WTC11 (cell line): Measurements from ENCODE around the gene AGAP3. TPM values are rescaled to one million over a fixed set of nuclear protein-coding genes. Genes with fewer than 3 reads are reported as not detected.

Experiments
- ATAC-seq: fragments of 200-7000 bp; cut with Tn5 transposase; 2 replicates; pipeline ENCODE4 v1.10.0; 2021; ENCODE audit warnings: mild to moderate bottlenecking, moderate library complexity
- CTCF ChIA-PET: fragments of 300-600 bp; sonication (Branson Sonifier 250); formaldehyde crosslinking; loops from one replicate; lab custom pipeline; 2021; ENCODE audit warnings: antibody characterized with exemption; lab: Charles Lee
- POLR2A ChIA-PET: fragments of 350-600 bp; sonication (Branson Sonifier 250); formaldehyde crosslinking; loops from one replicate; lab custom pipeline; 2021; ENCODE audit warnings: antibody characterized with exemption; lab: Charles Lee
- DNase-seq: peaks from one replicate; pipeline ENCODE4 v3.0.0; 2021; ENCODE audit warnings: low spot score
- H3K27ac Mint-ChIP-seq: 2 replicates; pipeline ENCODE4 v1.8.0; 2021; ENCODE audit warnings: mixed read lengths
- H3K27me3 Mint-ChIP-seq: 2 replicates; pipeline ENCODE4 v1.8.0; 2021; ENCODE audit warnings: low read depth, mild to moderate bottlenecking, moderate library complexity, mixed read lengths
- H3K36me3 Mint-ChIP-seq: 2 replicates; pipeline ENCODE4 v1.8.0; 2021; ENCODE audit warnings: mixed read lengths
- H3K4me1 Mint-ChIP-seq: 2 replicates; pipeline ENCODE4 v1.8.0; 2022; ENCODE audit warnings: mixed read lengths
- H3K4me3 Mint-ChIP-seq: 2 replicates; pipeline ENCODE4 v1.8.0; 2021; ENCODE audit warnings: mild to moderate bottlenecking, moderate library complexity, mixed read lengths
- H3K9me3 Mint-ChIP-seq: 2 replicates; pipeline ENCODE4 v1.8.0; 2021; ENCODE audit warnings: mixed read lengths
- ATF2 ChIP-seq: sonication (generic); formaldehyde crosslinking; IDR thresholded peaks from 2 replicates; pipeline ENCODE4 v1.8.1; 2022; ENCODE audit warnings: low read depth, missing genetic modification reagents, borderline replicate concordance
- CTCF ChIP-seq: fragments of 200-600 bp; IDR thresholded peaks from 2 replicates; pipeline ENCODE4 v1.8.0; 2022; ENCODE audit warnings: antibody characterized with exemption
- ETV6 ChIP-seq: sonication (generic); formaldehyde crosslinking; IDR thresholded peaks from 2 replicates; pipeline ENCODE4 v1.8.1; 2022; ENCODE audit warnings: mild to moderate bottlenecking, missing genetic modification reagents
- HMGXB4 ChIP-seq: sonication (generic); formaldehyde crosslinking; IDR thresholded peaks from 2 replicates; pipeline ENCODE4 v1.8.1; 2023; ENCODE audit warnings: mild to moderate bottlenecking, moderate library complexity, missing genetic modification reagents
- NFATC4 ChIP-seq: fragments of 250-450 bp; sonication (Bioruptor Pico); IDR thresholded peaks from 2 replicates; pipeline ENCODE4 v1.9.0; 2021; ENCODE audit warnings: mild to moderate bottlenecking
- NFE2L1 ChIP-seq: sonication (generic); formaldehyde crosslinking; IDR thresholded peaks from 2 replicates; pipeline ENCODE4 v1.8.1; 2023; ENCODE audit warnings: missing genetic modification reagents
- SOX15 ChIP-seq: fragments of 250-450 bp; sonication (Bioruptor Pico); IDR thresholded peaks from 2 replicates; pipeline ENCODE4 v1.9.0; 2021; ENCODE audit warnings: mild to moderate bottlenecking
- ZBTB43 ChIP-seq: sonication (generic); formaldehyde crosslinking; IDR thresholded peaks from 2 replicates; pipeline ENCODE4 v1.8.1; 2023; ENCODE audit warnings: mild to moderate bottlenecking, missing genetic modification reagents
- ZMAT4 ChIP-seq: fragments of 250-450 bp; sonication (Bioruptor Pico); IDR thresholded peaks from 2 replicates; pipeline ENCODE4 v1.9.0; 2021; ENCODE audit warnings: mild to moderate bottlenecking
- ZNF219 ChIP-seq: sonication (generic); formaldehyde crosslinking; IDR thresholded peaks from 2 replicates; pipeline ENCODE4 v1.8.0; 2023; ENCODE audit warnings: missing genetic modification reagents, mild to moderate bottlenecking, borderline replicate concordance
- ZNF232 ChIP-seq: sonication (generic); formaldehyde crosslinking; IDR thresholded peaks from 2 replicates; pipeline ENCODE4 v1.8.0; 2022; ENCODE audit warnings: mild to moderate bottlenecking, missing genetic modification reagents
- ZNF263 ChIP-seq: sonication (generic); formaldehyde crosslinking; IDR thresholded peaks from 2 replicates; pipeline ENCODE4 v1.8.1; 2022; ENCODE audit warnings: low read depth, mild to moderate bottlenecking, moderate library complexity, missing genetic modification reagents
- ZNF317 ChIP-seq: sonication (generic); formaldehyde crosslinking; IDR thresholded peaks from 2 replicates; pipeline ENCODE4 v1.8.1; 2023; ENCODE audit warnings: low read depth, mild to moderate bottlenecking, moderate library complexity, missing genetic modification reagents, borderline replicate concordance
- ZNF396 ChIP-seq: fragments of 250-450 bp; sonication (Bioruptor Pico); IDR thresholded peaks from 2 replicates; pipeline ENCODE4 v1.8.0; 2021; ENCODE audit warnings: mild to moderate bottlenecking, moderate library complexity, borderline replicate concordance
- ZNF425 ChIP-seq: fragments of 250-450 bp; sonication (Bioruptor Pico); conservative IDR thresholded peaks from 2 replicates; pipeline ENCODE4 v1.9.0; 2021; ENCODE audit warnings: mild to moderate bottlenecking
- total RNA-seq: library from RNA; stranded (reverse); gene quantifications from 3 replicates; pipeline ENCODE4 v1.2.3, GENCODE V29; 2021
- TF ChIP-seq, protein P1 (sequence below): fragments of 250-450 bp; sonication (Bioruptor Pico); IDR thresholded peaks from 2 replicates; pipeline ENCODE4 v1.9.0; 2021; ENCODE audit warnings: mild to moderate bottlenecking
- TF ChIP-seq, protein P2 (sequence below): sonication (generic); formaldehyde crosslinking; IDR thresholded peaks from 2 replicates; pipeline ENCODE4 v1.8.1; 2023; ENCODE audit warnings: mild to moderate bottlenecking, missing genetic modification reagents, moderate library complexity
- TF ChIP-seq, protein P3 (sequence below): sonication (generic); formaldehyde crosslinking; IDR thresholded peaks from 2 replicates; pipeline ENCODE4 v1.8.0; 2023; ENCODE audit warnings: missing genetic modification reagents

AGAP3 gene
- total RNA-seq, 1 experiment from 2014 or later, result 163 TPM

DNA sequence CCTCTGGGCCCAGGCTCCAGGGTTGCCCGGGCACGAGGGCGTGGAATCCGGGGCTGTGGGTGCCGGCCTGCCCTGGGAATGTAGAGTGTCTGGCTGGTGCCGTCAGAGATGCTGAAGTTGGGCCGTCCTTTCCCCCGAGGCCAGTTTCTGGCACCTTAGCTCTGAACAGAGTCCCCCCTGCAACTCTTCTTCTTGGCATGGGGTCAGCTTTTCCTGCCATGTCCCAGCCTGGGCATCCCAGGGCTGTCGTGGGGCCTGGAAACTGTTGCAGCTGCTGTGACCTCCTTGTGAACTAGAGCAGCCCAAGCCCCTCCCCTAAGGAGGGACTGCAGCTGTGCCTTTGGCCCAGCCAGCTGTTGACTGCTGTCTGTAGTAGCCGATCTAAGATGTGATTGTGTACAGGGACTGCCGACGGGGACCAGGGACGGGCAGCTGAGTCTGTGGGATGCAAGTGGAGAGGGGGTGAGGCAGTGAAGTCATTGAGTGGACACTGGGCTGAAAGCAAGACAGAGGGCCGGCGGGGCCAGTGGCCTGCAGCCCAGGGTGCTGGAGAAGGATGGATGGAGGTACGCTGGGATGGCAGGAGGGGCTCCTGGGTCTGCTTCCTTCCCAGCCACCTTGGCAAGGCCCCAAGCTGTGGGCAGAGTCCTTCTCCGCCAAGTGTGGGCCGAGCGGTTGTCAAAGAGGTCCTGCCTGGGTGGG lies 45.5 kb downstream of the AGAP3 start (continued):
- TF ChIP-seq ATF2 (CRISPR knock-in tag) (no peak), ZMAT4 (CRISPR knock-in tag) (no peak), NFE2L1 (CRISPR knock-in tag) (no peak), CTCF (no peak)
- TF ChIP-seq, protein P1, sequence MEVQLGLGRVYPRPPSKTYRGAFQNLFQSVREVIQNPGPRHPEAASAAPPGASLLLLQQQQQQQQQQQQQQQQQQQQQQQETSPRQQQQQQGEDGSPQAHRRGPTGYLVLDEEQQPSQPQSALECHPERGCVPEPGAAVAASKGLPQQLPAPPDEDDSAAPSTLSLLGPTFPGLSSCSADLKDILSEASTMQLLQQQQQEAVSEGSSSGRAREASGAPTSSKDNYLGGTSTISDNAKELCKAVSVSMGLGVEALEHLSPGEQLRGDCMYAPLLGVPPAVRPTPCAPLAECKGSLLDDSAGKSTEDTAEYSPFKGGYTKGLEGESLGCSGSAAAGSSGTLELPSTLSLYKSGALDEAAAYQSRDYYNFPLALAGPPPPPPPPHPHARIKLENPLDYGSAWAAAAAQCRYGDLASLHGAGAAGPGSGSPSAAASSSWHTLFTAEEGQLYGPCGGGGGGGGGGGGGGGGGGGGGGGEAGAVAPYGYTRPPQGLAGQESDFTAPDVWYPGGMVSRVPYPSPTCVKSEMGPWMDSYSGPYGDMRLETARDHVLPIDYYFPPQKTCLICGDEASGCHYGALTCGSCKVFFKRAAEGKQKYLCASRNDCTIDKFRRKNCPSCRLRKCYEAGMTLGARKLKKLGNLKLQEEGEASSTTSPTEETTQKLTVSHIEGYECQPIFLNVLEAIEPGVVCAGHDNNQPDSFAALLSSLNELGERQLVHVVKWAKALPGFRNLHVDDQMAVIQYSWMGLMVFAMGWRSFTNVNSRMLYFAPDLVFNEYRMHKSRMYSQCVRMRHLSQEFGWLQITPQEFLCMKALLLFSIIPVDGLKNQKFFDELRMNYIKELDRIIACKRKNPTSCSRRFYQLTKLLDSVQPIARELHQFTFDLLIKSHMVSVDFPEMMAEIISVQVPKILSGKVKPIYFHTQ, result no peak

- H3K27me3 Mint-ChIP-seq, result no peaks in the 10 kb centered on the region
- H3K4me3 Mint-ChIP-seq, result no peak overlapping the region
- peaks cover 31% of the 10 kb centered on the region for H3K36me3 Mint-ChIP-seq
- DNase-seq, result no peak
- POLR2A ChIA-PET, result no interaction called here
- no peaks in the 10 kb centered on the region for H3K9me3 Mint-ChIP-seq
- H3K27ac Mint-ChIP-seq, result no peak overlapping the region
- CTCF ChIA-PET, result interaction anchor here (1.3 kb wide), 1 partner anchor 9 kb away, joined by 3 read pairs; no protein-coding TSS in a partner anchor
- ATAC-seq, result no peak
- peaks cover 8% of the 10 kb centered on the region for H3K4me1 Mint-ChIP-seq
- TF ChIP-seq ZNF317 (CRISPR knock-in tag), result no peak
- no peak for TF ChIP-seq ZBTB43 (CRISPR knock-in tag)
- TF ChIP-seq, protein P2, sequence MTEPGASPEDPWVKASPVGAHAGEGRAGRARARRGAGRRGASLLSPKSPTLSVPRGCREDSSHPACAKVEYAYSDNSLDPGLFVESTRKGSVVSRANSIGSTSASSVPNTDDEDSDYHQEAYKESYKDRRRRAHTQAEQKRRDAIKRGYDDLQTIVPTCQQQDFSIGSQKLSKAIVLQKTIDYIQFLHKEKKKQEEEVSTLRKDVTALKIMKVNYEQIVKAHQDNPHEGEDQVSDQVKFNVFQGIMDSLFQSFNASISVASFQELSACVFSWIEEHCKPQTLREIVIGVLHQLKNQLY (CRISPR knock-in tag), result no peak
- no peak for TF ChIP-seq NFATC4 (CRISPR knock-in tag)
- TF ChIP-seq ZNF263 (CRISPR knock-in tag), result no peak
- TF ChIP-seq, protein P3, sequence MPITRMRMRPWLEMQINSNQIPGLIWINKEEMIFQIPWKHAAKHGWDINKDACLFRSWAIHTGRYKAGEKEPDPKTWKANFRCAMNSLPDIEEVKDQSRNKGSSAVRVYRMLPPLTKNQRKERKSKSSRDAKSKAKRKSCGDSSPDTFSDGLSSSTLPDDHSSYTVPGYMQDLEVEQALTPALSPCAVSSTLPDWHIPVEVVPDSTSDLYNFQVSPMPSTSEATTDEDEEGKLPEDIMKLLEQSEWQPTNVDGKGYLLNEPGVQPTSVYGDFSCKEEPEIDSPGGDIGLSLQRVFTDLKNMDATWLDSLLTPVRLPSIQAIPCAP, result no peak
- no peak for TF ChIP-seq SOX15 (CRISPR knock-in tag)
- no peak for TF ChIP-seq ETV6
- no peak for TF ChIP-seq ZNF219 (CRISPR knock-in tag)
- TF ChIP-seq ZNF232 (CRISPR knock-in tag), result no peak
- no peak for TF ChIP-seq ZNF396 (CRISPR knock-in tag)
- no peak for TF ChIP-seq ZNF425
- no peak for TF ChIP-seq HMGXB4 (CRISPR knock-in tag)
- TF ChIP-seq ATF2 (CRISPR knock-in tag), result no peak
These were observed 46.4 kb downstream of the AGAP3 start for GRCh38 chr7:151132461-151133205.
